Hematopoietic multipotent progenitor cell treated with erythropoietin and hydrocortisone succinate and interleukin-3 and kit ligand, for 4 days (in vitro differentiated cells): ENCODE data around the gene NPEPL1.
A peak's percentile ranks its signal among the peaks of the same experiment; 100 is the strongest.

Experiments used
- DNase-seq: peaks from one replicate; pipeline ENCODE4 v3.0.0-alpha.2; 2015

Gene NPEPL1

DNA sequence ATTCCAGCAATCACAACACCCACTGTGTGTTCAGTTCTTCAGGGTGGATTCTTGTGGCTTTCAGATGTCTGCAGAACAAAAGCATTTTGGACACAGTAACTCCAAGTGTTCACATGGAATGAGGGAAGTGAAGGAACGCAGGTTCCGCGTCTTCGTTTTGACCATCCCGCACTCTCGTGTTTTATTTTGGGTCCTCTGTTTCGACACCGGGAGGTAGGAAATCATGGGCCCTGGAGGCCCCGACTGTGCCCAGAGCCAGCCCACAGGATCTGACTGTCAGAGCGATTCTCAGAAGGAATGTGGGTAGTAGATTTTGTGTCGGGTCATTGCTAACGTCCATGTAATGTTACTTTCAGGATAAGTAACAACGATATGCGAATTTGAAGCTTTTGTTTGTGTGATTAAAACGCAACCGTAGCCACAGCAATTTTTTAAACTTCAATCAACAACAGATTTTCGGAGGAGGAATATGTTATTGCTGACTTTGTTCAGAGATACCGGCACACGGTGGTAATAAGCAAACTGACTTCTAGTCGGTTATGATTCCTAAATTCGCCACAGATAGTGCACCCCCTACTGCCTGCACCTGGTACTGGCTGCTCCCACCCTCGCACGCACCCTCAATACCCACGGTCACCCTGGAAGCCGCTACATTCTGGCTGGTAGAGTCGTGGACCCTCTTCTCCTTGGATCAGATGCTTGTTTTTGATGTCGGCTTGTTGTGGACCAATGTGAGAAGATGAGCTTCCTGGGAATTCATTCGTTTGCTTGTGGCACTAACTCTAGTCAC, 10.5 kb downstream of the NPEPL1 start:
- peak; percentile 13 for DNase-seq

GRCh38 chr20:58703765-58704371, 11.3 kb downstream of the NPEPL1 start:
- no peak for DNase-seq

GRCh38 chr20:58705208-58705926, 12.8 kb downstream of the NPEPL1 start:
- DNase-seq: no peak

DNA sequence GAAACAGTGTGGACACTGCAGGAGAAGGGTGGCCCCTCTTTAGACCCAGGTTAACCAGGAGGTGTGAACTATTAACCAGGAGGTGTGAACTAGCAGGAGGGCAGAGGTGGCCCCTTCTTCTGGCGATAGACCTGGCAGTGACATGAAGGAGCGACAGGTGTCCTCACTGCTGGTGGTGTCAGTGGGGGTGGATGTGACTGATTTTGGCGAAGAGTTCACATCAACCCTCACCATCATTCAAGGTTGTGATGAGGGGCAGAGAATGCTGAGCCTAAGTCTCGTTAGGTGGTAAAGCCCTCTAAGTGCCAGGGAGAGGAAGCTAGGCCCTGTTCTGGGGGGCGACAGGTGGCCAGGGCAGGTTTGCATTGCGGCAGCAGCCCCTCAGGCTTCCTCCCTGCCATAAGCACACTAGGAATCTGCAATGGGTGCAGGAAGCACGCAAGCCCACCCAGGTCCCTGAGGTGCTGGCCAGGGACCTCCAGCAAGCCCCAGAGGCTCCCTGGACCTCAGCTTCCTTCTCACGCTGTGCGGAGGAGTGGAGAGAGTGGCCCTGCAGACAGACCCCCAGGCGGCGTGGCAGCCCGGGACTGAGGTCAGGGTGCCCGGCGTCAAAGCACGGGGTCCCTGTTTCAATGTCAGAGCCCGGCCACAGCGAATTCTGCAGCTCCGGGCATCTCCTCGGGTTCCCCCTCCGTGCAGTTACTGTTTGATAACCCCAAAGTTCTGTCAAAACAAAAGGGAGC, 13.7 kb downstream of the NPEPL1 start:
- no peak for DNase-seq

DNA sequence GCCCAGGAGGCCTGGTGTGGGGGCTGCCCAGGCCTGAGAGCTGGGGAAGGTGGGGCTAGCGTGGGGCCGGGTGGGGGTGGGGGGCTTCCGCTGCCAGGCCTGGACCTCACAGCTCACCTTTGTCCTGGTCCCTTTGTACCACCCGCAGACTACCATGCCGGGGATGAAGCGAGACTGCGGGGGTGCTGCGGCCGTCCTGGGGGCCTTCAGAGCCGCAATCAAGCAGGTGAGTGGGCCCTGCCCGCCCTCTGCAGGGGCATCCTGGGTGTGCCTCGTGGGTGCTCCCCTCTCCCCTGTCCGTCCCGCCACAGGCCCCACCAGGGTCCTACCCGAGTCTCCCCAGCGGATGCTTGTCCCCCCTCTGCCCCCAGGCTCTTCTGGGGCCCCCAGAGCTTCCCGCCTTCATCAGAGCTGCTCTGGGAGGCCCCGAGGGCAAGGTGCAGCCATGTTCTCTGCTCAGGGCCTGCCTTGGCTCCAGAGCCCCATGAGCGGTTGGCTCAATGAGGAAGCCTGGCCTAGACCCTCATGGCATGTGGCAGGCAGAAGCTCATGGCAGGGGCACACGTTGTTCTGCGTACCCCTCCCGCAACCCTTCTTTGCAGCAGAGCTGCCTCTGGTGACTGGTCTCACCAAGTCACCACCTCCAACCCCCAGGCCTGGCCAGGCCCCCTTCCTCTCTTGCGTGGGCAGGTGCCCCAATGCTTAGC, 14.5 kb downstream of the NPEPL1 start:
- no peak for DNase-seq

- DNase-seq: no peak
These were observed 15.2 kb downstream of the NPEPL1 start for GRCh38 chr20:58707770-58708169.

GRCh38 chr20:58708246-58708931, 15.8 kb downstream of the NPEPL1 start:
- no peak for DNase-seq

- DNase-seq: no peak
These were observed 16.6 kb downstream of the NPEPL1 start for GRCh38 chr20:58709013-58709702.

- no peak for DNase-seq
These were observed 17.1 kb downstream of the NPEPL1 start for GRCh38 chr20:58709703-58710039.

GRCh38 chr20:58710481-58711265, 18.1 kb downstream of the NPEPL1 start:
- no peak for DNase-seq

DNA sequence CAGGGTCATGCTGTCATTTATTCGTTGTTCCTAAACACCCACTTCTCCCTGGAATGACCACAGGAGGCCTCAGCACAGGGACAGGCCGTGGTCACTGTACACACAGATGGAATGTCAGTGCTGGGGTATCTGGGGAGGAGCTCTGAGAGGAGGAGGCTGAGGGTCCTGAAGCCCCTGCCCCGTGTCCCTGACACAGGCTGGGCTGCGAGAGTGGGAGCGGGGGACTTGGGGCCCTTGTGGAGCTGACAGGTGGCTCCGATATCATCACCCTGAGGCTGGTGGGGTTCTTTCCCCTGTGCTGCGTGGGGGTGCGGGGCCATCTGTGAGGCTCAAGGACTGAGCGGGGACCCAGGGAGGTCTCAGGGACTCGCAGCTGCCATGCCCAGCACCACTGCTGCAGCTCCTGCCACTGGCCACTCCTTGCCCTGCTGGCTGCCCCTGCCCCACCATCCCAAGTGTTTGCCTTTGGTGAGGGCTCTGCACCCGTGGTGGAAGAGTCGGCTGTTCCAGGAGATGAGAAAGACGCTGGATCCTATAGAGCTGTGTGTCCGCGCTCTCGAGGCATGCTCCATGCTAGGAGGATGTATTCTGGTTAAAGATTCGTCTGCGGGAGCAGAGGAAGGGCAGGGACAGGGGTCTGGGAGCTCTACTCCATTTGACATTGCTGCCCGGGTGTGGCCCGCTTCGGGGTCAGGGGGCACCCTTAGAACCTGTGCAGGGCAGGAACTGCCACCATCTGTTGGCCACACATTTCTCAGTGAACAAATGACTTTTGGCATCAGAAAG, 18.9 kb downstream of the NPEPL1 start:
- no peak for DNase-seq

GRCh38 chr20:58712151-58712791, 19.7 kb downstream of the NPEPL1 start:
- no peak for DNase-seq

- no peak for DNase-seq
These were observed 20.5 kb downstream of the NPEPL1 start for GRCh38 chr20:58712806-58713731.

GRCh38 chr20:58713801-58714339, 21.3 kb downstream of the NPEPL1 start:
- DNase-seq: no peak

DNA sequence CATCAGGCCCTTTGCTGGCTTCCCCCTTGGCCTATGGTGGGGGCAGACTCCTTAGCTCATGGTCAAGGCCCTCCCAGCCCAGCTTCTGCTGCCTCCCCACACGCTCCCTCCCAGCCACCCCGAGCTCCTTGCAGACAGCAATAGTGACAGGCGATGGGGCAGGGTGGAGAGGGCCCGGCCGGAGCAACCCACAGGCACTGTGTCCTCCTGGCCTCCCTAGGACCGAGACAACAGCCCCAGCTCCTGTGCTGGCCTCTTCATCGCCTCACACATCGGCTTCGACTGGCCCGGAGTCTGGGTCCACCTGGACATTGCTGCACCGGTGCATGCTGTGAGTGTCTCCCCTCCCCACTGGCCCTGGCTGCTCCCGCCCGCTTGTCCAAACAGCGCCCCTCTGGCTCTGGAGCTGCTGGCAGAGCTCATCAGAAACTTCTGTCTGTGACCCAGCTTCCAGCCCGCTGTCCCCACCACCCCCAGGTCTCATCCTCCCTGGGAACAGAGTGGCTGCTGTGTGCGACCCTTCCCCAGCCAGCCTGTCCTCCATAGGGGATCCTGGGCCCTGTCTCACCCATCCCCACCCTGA, 21.8 kb downstream of the NPEPL1 start:
- no peak for DNase-seq

GRCh38 chr20:58714923-58715351, 22.3 kb downstream of the NPEPL1 start:
- DNase-seq: no peak

DNA sequence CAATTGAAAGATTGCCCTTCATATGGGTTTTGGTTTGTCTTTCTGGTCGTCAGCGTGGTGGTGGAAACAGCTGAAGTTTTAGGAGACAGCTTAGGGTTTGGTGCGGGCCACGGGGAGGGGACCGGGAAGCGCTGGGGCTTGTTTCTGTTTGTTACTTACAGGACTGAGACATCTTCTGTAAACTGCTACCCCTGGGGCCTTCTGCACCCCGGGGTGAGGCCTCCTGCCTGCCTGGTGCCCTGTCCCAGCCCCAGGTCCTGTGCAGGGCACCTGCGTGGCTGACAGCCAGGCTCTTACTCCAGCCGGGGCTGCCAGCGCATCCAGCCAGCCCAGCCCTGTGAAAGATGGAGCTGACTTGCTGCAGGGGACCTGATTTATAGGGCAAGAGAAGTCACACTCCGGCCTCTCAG, 22.8 kb downstream of the NPEPL1 start:
- no peak for DNase-seq
